ENCODE results near the gene ZNF763.
A peak's percentile ranks its signal among the peaks of the same experiment; 100 is the strongest.
"Not testable (repeated sequence)": the region's sequence is repeated elsewhere in the genome, so short reads cannot be mapped to it uniquely, and the experiment has no call there.

ZNF763 gene

DNA sequence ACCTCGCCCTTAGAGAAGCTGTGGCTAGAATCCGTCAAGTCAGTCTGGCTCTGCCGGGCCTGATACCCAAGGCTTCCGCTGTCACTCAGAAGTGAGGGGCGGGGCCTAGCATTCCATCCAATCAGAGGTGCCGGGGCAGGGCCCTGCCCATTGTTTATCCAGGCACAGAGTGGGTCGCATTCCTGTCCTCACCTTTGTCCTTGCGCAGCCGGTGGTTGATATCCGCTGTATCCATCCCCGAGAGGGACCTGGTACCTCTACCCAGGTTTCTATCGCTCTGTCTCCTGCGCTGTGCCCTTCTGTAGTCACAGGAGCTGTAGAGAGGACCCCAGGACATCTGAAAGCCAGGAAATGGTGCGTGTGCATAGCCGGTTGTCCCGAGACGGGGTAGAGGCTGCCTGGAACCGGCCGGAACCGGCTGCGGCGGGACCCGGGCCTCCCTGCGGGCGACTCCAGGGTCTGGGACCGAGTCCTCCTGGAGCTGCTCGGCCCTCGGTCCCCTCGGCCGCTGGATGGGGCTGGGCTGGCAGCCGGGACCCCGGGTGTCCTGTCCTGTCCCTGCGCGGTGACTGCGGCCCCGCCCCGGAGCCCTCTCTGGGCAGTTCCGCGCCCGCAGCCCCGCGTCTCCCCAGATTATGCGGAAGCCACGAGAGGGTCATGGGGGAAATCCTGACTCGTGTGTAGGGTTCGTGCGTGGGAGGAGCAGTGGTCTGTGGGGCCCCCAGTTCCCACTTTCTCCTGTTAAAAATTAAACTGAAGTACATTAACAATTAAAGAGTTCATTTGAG lies at the start of gene ZNF763:
Gene ZNF763 (plus strand): TSS at position 183 of the 788 bp plus-strand sequence. CDS start 169 bp downstream, at position 352.
- DNase-seq: peak; percentile 85

DNA sequence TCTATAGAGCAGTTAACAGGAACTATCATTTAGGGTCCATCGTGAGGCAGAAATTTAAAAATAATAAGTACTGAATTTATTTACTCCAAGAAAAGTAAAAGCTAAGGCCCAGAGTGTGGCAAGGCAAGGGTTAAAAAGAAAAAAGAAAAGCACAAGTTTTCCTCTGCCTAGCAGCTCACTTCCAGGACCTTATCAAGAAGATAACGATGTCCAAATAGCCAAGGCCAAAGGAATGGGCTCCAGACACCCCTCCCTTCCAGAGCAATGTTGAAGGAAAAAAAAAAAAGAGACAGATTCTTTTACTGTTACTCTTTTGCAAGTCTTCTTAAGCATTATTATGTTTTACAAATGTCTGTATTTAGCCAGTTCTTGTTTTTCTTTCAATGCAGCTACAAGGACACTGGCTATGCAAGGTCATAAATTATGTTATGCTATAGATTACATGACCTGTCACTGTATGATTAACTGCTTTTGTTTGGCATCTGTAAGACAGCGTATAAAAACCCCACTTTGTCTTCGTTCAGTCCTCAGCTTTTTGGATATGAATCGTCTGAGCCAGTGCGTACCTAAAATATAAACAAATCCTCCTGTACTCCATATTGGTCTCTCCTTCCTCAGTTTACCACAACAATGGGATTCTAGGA lies 42.9 kb upstream of the ZNF763 start:
- no peak for DNase-seq

DNA sequence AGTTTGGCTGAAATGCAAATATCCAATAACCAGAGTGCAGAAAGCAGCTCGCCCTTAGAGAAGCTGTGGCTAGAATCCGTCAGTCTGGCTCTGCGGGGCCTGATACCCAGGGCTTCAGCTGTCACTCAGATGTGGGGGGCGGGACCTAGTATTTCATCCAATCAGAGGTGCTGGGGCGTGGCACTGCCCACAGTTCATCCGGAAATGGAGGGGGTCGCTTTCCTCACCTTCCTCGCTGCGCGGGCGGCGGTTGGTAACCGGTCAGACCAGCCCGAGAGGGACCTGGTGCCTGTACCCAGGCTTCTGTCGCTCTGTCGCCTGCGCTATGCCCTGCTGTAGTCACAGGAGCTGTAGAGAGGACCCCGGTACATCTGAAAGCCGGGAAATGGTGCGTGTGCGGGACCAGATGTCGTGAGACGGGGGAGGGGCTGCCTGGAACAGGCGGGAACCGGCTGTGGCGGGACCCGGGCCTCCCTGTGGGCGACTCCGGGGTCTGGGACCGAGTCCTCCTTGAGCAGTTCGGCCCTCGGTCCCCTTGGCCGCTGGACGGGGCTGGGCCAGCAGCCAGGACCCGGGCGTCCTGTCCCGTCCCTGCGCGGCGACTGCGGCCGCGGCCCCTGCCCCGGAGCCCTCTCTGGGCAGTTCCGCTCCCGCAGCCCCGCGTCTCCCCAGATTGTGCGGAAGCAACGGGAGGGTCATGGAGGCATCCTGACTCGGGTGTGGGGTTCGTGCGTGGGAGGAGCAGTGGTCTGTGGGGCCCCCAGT lies 39.8 kb upstream of the ZNF763 start, which contains the start of gene ZNF700:
Gene ZNF700 (plus strand): TSS at position 222 of the 765 bp plus-strand sequence. CDS start 104 bp downstream, at position 326.
- DNase-seq: peak; percentile 92

DNA sequence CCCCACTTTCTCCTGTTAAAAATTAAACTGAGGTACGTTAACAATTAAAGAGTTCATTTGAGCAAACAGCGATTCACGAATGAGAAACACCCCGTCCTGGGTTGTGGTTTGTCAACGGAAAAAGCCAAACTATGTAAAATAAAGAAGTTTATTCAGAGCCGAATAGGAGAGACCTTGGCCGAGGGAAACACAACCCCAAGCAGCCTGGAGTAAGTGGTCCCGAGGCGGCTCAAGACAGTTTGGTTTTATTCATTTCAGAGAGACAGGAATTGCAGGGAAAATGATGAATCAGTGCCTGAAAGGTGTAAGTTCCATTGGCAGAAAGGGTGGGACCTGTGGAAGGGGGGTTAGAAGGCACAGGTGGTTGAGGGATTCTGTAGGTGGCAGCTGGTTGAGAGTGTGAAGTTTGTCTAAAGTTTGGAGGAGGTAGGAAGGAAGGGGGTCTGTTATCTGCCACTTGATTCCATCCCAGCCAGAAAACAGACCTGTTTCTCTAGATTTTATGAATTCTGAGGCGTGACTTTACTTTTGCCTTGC lies 39.1 kb upstream of the ZNF763 start:
- not testable (repeated sequence) for DNase-seq

DNA sequence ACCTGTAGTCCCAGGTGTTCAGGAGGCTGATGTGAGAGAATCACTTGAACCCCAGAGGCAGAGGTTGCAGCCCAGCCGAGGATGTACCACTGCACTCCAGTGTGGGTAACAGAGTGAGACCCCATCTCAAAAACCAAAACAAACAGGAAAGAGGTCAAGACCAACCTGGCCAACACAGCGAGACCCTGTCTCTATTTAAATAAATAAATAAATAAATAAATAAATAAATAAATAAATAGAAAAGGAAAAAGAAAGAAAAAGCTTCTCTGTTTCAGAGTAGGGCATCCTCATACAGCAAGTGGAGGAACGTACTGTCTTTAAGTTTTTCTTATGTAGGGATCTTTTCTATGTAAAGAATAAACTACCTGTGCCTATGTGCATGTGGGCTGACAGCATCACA lies 37.6 kb upstream of the ZNF763 start:
- DNase-seq: no peak

DNA sequence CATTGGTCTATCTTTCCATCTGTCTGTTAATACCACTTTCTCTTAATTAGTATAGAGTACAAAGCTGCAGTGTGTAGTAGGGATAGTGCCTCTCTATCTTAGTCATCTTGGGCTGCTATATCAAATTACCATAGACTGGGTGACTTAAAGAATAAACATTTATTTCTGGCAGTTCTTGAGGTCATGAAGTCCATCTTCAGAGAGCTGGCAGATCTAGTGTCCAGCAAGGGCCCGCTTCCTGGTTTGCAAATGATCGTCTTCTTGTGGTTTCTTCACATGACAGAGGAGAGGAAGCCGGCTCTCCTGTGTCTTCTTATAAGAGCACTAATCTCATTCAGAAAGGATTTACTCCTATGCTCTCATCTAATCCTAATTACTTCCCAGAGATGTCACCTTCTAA lies 33.8 kb upstream of the ZNF763 start:
- DNase-seq: no peak

DNA sequence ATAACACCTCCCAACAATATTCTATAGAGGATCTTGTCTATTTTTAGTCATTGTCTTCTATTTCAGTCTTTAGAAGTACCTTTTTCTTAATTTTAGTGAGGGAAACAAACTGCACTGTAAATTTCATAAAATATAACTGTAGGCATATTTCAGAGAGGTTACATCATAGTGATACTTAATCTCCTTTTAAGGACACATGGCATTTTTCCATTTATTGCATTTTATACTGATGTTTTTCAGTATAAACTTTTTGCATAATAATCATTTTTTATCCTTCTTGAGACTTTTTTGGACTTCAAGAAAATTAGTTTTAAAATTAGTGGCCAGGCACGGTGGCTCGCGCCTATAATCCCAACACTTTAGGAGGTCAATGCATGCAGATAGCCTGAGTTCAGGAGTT lies 33.3 kb upstream of the ZNF763 start:
- no peak for DNase-seq

DNA sequence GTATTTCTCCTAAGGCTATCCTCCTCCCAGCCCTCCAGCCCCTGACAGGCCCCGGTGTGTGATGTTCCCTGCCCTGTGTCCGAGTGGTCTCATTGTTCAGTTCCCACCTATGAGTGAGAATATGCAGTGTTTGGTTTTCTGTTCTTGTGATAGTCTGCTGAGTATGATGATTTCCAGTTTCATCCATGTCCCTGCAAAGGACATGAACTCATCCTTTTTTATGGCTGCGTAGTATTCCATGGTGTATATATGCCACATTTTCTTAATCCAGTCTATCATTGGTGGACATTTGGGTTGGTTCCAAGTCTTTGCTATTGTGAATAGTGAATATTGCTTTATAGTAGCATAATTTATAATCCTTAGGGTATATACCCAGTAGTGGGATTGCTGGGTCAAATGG lies 29.0 kb upstream of the ZNF763 start:
- DNase-seq: not testable (repeated sequence)

DNA sequence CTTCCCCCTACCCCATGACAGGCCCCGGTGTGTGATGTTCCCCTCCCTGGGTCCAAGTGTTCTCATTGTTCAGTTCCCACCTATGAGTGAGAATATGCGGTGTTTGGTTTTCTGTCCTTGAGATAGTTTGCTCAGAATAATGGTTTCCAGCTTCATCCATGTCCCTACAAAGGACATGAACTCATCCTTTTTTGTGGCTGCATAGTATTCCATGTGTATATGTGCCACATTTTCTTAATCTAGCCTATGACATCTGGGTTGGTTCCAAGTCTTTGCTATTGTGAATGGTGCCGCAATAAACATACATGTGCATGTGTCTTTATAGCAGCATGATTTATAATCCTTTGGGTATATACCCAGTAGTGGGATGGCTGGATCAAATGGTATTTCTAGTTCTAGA lies 26.5 kb upstream of the ZNF763 start:
- DNase-seq: not testable (repeated sequence)

DNA sequence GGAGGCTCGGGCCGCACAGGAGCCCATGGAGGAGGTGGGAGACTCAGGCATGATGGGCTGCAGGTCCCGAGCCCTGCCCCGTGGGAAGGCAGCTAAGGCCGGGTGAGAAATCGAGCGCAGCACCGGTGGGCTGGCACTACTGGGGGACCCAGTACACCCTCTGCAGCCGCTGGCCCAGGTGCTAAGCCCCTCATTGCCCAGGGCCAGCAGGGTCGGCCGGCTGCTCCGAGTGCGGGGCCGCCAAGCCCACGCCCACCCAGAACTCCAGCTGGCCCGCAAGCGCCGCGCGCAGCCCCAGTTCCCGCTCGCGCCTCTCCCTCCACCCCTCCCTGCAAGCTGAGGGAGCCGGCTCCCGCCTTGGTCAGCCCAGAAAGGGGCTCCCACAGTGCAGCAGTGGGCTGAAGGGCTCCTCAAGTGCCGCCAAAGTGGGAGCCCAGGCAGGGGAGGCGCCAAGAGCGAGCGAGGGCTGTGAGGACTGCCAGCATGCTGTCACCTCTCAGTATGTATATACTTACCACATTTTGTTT lies 23.4 kb upstream of the ZNF763 start:
- DNase-seq: not testable (repeated sequence)

DNA sequence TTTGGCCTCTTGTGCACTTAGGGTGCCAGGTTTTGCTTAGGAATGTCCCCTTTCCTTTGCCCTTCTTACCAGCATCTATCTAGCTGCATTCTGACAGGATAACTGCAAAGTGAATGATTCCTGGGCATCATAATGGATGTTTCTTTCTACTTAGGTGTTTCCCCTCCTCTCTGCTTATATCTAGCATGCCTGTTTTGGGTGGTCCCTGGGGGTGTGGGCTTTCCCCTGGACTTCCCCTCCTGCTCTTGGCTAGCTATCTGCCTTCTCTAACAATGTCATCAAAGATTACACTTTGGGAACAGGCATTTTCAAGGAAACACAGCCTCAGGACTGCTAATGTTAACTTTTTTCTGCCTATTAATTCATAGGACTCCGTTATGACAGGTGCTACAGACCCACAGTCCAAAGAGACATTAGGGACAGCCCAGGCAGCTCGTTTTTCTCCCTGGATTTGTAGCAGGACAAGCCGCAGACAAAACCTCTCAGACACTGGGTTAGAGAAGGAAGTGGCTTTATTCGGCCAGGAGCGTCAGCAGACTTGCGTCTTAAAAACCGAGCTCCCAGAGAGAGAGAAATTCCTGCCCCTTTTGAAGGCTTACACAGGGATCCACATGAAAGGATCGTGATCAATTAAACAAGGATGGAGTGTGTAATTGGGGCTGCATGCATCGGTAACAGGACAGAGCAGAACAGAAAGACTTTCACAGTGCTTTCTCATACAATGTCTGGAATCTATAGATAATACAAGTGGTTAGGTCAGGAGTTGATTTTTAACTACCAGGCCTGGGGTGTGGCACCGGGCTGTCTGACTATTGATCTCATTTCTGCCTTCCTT lies 22.6 kb upstream of the ZNF763 start:
- no peak for DNase-seq

DNA sequence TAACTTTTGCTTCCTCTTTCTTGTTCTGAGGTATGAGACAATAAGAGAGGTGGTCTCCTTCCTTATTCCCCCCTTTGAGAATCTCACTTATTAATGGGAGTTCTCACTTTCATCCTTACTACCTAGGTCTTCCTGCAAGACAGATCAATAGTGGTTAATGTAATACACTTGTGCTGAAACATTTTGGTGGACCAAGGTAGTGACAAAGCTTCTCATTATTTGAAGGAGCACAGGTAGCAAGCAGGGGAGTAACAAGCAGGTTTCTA lies 22.1 kb upstream of the ZNF763 start:
- no peak for DNase-seq

DNA sequence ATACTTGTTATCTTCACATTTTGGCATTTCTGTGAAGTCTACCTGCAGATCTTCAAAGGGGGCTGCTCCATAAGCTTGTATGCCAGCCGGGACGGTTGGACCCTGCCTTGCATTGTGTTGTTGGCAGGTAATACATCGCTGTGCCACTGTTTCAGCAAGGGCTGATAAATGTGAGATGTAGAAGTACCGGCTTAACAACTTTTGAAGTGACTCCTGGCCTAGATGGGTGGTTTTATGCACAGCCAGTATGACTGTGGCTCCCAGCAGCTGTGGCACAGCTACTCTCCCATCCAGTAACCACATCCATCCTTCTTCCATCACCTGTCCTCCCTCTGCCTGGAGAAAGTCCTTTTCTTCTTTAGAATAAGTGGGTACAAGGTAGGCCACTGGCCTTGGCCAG lies 20.2 kb upstream of the ZNF763 start:
- DNase-seq: no peak

DNA sequence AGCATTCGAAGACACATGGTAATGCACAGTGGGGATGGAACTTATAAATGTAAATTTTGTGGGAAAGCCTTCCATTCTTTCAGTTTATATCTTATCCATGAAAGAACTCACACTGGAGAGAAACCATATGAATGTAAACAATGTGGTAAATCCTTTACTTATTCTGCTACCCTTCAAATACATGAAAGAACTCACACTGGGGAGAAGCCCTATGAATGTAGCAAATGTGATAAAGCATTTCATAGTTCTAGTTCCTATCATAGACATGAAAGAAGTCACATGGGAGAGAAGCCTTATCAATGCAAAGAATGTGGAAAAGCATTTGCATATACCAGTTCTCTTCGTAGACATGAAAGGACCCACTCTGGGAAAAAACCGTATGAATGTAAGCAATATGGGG lies 16.2 kb upstream of the ZNF763 start:
- DNase-seq: no peak

DNA sequence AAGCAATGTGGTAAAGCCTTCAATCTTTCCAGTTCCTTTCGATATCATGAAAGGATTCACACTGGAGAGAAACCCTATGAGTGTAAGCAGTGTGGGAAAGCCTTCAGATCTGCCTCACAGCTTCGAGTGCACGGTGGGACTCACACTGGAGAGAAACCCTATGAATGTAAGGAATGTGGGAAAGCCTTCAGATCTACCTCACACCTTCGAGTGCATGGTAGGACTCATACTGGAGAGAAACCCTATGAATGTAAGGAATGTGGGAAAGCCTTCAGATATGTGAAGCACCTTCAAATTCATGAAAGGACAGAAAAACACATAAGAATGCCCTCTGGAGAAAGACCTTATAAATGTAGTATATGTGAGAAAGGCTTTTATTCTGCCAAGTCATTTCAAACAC lies 15.6 kb upstream of the ZNF763 start:
- no peak for DNase-seq

DNA sequence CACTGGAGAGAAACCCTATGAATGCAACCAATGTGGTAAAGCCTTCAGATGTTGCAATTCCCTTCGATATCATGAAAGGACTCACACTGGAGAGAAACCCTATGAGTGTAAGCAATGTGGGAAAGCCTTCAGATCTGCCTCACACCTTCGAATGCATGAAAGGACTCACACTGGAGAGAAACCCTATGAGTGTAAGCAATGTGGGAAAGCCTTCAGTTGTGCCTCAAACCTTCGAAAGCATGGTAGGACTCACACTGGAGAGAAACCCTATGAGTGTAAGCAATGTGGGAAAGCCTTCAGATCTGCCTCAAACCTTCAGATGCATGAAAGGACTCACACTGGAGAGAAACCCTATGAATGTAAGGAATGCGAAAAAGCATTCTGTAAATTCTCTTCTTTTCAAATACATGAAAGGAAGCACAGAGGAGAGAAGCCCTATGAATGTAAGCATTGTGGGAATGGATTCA lies 15.2 kb upstream of the ZNF763 start:
- DNase-seq: not testable (repeated sequence)

DNA sequence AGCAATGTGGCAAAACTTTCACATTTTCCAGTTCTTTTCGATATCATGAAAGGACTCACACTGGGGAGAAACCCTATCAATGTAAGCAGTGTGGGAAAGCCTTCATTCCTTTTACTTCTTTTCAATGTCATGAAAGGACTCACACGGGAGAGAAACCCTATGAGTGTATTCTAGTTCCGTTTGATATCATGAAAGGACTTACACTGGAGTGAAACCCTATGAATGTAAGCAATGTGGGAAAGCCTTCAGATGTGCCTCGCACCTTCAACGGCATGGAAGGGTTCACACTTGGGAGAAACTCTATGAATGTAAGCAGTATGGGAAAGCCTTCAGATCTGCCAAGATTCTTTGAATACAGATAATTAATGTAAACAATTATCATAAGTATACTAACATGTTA lies 14.5 kb upstream of the ZNF763 start:
- no peak for DNase-seq

DNA sequence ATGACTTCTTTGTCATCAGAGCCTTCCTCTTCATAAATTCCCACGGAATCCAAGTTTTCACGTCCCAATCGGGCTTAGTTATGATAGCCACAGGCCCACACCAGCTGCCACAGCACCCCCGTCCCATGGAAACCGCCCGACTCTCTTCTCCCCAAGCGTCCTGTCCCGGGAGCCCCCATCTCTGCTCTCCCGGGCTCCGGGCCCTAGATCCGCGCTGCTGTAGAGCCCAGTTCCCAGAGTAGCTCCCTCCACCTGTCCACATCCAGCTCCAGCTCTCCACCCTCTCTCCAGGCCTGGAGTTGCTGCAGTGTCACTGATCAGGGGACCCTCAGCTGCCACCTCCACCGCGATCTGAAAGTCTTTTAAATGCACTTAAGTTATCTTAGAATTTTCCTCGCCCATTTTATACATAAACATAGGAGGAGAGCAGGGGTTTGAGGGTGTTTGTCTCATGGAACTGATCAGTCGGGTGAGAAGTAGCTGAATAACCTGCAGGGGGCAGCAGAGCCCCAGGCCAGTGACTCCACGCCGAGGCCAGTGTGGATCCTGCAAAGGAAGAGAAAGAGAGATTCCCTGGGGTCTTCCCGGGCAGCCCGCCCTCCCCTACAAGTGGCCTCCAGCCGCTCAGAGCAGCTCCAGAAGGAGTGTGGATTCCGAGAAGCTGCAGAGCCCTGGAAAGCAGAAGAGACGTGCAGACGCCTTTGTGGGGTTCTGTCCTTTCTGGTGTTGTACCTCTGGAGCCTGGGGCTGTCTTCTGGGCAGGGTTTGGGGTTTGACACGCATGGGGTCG lies 1.1 kb upstream of the ZNF763 start:
- peak; percentile 81 for DNase-seq

DNA sequence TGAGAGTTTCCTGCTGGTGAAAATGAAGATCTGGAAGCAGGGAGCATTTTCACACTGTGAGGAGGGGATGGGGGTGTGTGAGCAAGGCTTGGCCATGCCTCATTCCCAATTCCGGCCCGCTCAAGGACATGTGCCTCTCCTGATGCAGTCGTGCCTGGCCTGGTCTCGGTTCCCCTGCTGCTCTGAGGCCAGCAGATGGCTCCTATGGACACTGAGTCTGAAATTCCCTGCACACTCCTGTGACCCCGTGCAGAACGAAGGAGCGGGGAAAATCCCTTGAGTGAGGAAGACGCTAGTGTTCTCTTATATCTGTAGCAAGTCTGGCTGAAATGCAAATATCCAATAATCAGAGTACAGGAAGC lies 363 bp upstream of the ZNF763 start:
- no peak for DNase-seq

DNA sequence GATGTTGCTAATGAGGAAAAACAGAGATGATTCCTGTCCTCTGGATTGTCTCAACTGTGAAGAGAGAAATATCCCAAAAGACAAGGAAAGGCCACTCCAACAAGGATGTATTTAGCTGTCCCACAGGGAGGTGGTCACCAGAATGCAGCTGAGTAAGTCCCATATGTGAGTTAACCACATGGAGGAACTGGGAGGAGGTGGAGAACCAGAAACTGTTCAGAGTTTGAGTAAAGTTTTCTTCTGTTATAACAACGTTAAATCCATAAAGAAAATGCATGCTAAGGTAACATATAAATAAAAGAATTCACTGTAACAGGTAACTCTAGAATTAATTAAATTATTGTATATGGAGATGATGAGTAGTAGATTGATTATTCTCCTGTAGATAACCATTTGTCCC lies 5.3 kb downstream of the ZNF763 start:
- no peak for DNase-seq

DNA sequence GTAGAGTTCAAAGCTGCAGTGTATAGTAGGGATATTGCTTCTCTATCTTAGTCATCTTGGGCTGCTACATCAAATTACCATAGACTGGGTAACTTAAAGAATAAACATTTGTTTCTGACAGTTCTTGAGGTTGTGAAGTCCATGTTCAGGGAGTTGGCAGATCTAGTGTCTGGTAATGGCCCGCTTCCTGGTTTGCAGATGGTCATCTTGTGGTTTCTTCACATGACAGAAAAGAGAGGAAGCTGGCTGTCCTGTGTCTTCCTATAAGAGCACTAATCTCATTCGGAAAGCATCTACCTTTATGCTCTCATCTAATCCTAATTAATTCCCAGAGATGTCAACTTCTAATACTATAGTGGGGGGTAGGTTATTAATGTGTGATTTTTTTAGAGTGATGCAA lies 6.2 kb downstream of the ZNF763 start:
- DNase-seq: no peak

Measured in DMS79 (cell line).